Vagina (tissue), 2 donors: Measurements from ENCODE around the gene APOBEC3H. TPM values are rescaled to one million over a fixed set of nuclear protein-coding genes. Genes with fewer than 3 reads are reported as not detected.

Source experiments
- DNase-seq, 2 donors: peaks; one replicate each; pipeline ENCODE4 v3.0.0-alpha.2; 2017; ENCODE audit errors: extremely low spot score in 2 of 2
- H3K27ac ChIP-seq: fragments of 200-600 bp; sonication (generic); one replicate; pipeline ENCODE4 v1.5.1; 2019
- H3K27me3 ChIP-seq: fragments of 200-600 bp; sonication (generic); one replicate; pipeline ENCODE4 v1.5.1; 2019
- H3K36me3 ChIP-seq, 2 donors: fragments of 200-600 bp; sonication (generic); one replicate each; pipeline ENCODE4 v1.5.1; 2017 to 2019
- H3K4me1 ChIP-seq: fragments of 200-600 bp; sonication (generic); one replicate; pipeline ENCODE4 v1.5.1; 2019
- H3K4me3 ChIP-seq, 2 donors: fragments of 200-600 bp; sonication (generic); 1 replicate in 1 of 2; 2 replicates in 1 of 2; pipeline ENCODE4 v1.5.1; 2016 to 2019
- H3K9me3 ChIP-seq: fragments of 200-600 bp; sonication (generic); one replicate; pipeline ENCODE4 v1.5.1; 2019
- CTCF ChIP-seq, 3 experiments: fragments of 450-650 bp in 2 of 3; fragments of 200-600 bp in 1 of 3; sonication (generic) in 1 of 3; IDR thresholded peaks; one replicate each; pipeline ENCODE4 v1.5.1; 2017 to 2019; ENCODE audit warnings: antibody characterized with exemption in 3 of 3, mild to moderate bottlenecking in 2 of 3, moderate library complexity in 2 of 3
- POLR2A ChIP-seq, 2 donors: fragments of 450-650 bp; IDR thresholded peaks; one replicate each; pipeline ENCODE4 v1.6.1; 2017; ENCODE audit warnings: antibody characterized with exemption in 2 of 2, mild to moderate bottlenecking in 2 of 2, moderate library complexity in 2 of 2
- POLR2AphosphoS5 ChIP-seq, 2 donors: sonication (generic); formaldehyde crosslinking; IDR thresholded peaks; one replicate each; pipeline ENCODE4 v1.9.0; 2017; ENCODE audit warnings: antibody characterized with exemption in 2 of 2, mild to moderate bottlenecking in 2 of 2, low read depth in 1 of 2; ENCODE audit not compliant: insufficient read depth in 1 of 2
- intact Hi-C: fragments of 100-400 bp; cut with DNase I; formaldehyde crosslinking; loops from one replicate; pipeline ENCODE4 v1.15.1; 2023
- total RNA-seq: library from RNA; depleted of rRNA; stranded (reverse); fragments of >200 nt; gene quantifications from one replicate; pipeline ENCODE4 v1.2.3, GENCODE V29; 2016

APOBEC3H gene
- total RNA-seq, 1 donor from 2014 or later, result not detected

GRCh38 chr22:39130152-39130704 lies 33.2 kb downstream of the APOBEC3H start:
- Histone ChIP-seq H3K36me3 (peaks cover 0 to 16% of the 10 kb centered on the region in 2 donors), H3K27me3 (no peaks in the 10 kb centered on the region), H3K9me3 (no peaks in the 10 kb centered on the region), H3K27ac (no peak overlapping the region), H3K4me3 (no peak overlapping the region), H3K4me1 (peaks cover 22% of the 10 kb centered on the region)
- no peak for DNase-seq
- intact Hi-C loops, result no loop called here
- TF ChIP-seq CTCF (IDR thresholded peaks at IDR 0.05) (no peak), POLR2AphosphoS5 (IDR thresholded peaks at IDR 0.05; ENCODE audit: insufficient read depth in 1 of 2, low read depth in 1 of 2) (no peak), POLR2A (IDR thresholded peaks at IDR 0.05) (no peak)

GRCh38 chr22:39130892-39131855 lies 34.1 kb downstream of the APOBEC3H start:
- Histone ChIP-seq H3K27ac (no peak overlapping the region), H3K27me3 (no peaks in the 10 kb centered on the region), H3K4me1 (peaks cover 22% of the 10 kb centered on the region), H3K9me3 (no peaks in the 10 kb centered on the region), H3K4me3 (no peak overlapping the region), H3K36me3 (peaks cover 0 to 16% of the 10 kb centered on the region in 2 donors)
- DNase-seq, result no peak
- no peak for TF ChIP-seq POLR2A (IDR thresholded peaks at IDR 0.05)
- TF ChIP-seq POLR2AphosphoS5 (IDR thresholded peaks at IDR 0.05; ENCODE audit: insufficient read depth in 1 of 2, low read depth in 1 of 2), result no peak
- TF ChIP-seq CTCF (IDR thresholded peaks at IDR 0.05), result no peak
- intact Hi-C loops, result no loop called here

- intact Hi-C loops, result no loop called here
- H3K27ac ChIP-seq, result no peak overlapping the region
- no peak overlapping the region for H3K4me3 ChIP-seq
- TF ChIP-seq CTCF (IDR thresholded peaks at IDR 0.05), result no peak
- no peak for TF ChIP-seq POLR2A (IDR thresholded peaks at IDR 0.05)
- TF ChIP-seq POLR2AphosphoS5 (IDR thresholded peaks at IDR 0.05; ENCODE audit: insufficient read depth in 1 of 2, low read depth in 1 of 2), result no peak
- peaks cover 22% of the 10 kb centered on the region for H3K4me1 ChIP-seq
- peaks cover 0 to 21% of the 10 kb centered on the region in 2 donors for H3K36me3 ChIP-seq
- no peaks in the 10 kb centered on the region for H3K9me3 ChIP-seq
- no peak for DNase-seq
- no peaks in the 10 kb centered on the region for H3K27me3 ChIP-seq
Measured at GRCh38 chr22:39132281-39132680, 35.2 kb downstream of the APOBEC3H start.

- Histone ChIP-seq H3K4me3 (no peak overlapping the region), H3K27ac (no peak overlapping the region), H3K9me3 (no peaks in the 10 kb centered on the region), H3K27me3 (no peaks in the 10 kb centered on the region), H3K36me3 (peaks cover 0 to 22% of the 10 kb centered on the region in 2 donors), H3K4me1 (peaks cover 22% of the 10 kb centered on the region)
- intact Hi-C loops, result no loop called here
- TF ChIP-seq POLR2A (IDR thresholded peaks at IDR 0.05) (no peak), CTCF (IDR thresholded peaks at IDR 0.05) (no peak), POLR2AphosphoS5 (IDR thresholded peaks at IDR 0.05; ENCODE audit: insufficient read depth in 1 of 2, low read depth in 1 of 2) (no peak)
- DNase-seq, result no peak
Measured at GRCh38 chr22:39132871-39133524, 36.0 kb downstream of the APOBEC3H start.
